ENCODE measurements around the gene OR9G4. TPM values are rescaled to one million over a fixed set of nuclear protein-coding genes. Genes with fewer than 3 reads are reported as not detected.

The OR9G4 gene
- total RNA-seq, 1 experiment from 2014 or later: not detected

- peaks cover 29% of the 10 kb centered on the region for H3K9me3 Mint-ChIP-seq
- no peak for DNase-seq (ENCODE audit: low spot score)
- H3K27me3 Mint-ChIP-seq (ENCODE audit: low read depth): no peaks in the 10 kb centered on the region
- H3K4me3 Mint-ChIP-seq: no peak overlapping the region
- ChIA-PET CTCF (interaction anchor here (0.9 to 2.4 kb wide), 3 partner anchors 159 to 260 kb away, joined by 3 to 8 read pairs (median 4); no protein-coding TSS in a partner anchor), POLR2A (no interaction called here)
- TF ChIP-seq ATF3 (CRISPR knock-in tag; conservative IDR thresholded peaks at IDR 0.05): no peak
- TF ChIP-seq FOXK1 (CRISPR knock-in tag; IDR thresholded peaks at IDR 0.05): no peak
- no peak for TF ChIP-seq GABPB1 (CRISPR knock-in tag; IDR thresholded peaks at IDR 0.05)
- no peak for TF ChIP-seq FOXP4 (CRISPR knock-in tag; IDR thresholded peaks at IDR 0.05)
- no peak for TF ChIP-seq IRF2 (CRISPR knock-in tag; IDR thresholded peaks at IDR 0.05; ENCODE audit: borderline replicate concordance, low read depth)
- no peak for TF ChIP-seq RORB (CRISPR knock-in tag; IDR thresholded peaks at IDR 0.05)
- TF ChIP-seq ZNF317 (CRISPR knock-in tag; IDR thresholded peaks at IDR 0.05; ENCODE audit: borderline replicate concordance, low read depth): no peak
- TF ChIP-seq ETV6 (CRISPR knock-in tag; IDR thresholded peaks at IDR 0.05): no peak
- TF ChIP-seq MAX (CRISPR knock-in tag; IDR thresholded peaks at IDR 0.05): no peak
- TF ChIP-seq ZNF219 (CRISPR knock-in tag; IDR thresholded peaks at IDR 0.05; ENCODE audit: borderline replicate concordance): no peak
- peak overlapping the region; percentile 56; the same call in 1 of the 2 replicates for H3K27ac Mint-ChIP-seq
- H3K4me1 Mint-ChIP-seq: peaks cover 17% of the 10 kb centered on the region
- H3K36me3 Mint-ChIP-seq: peaks cover 11% of the 10 kb centered on the region
- ATAC-seq: no peak
These were observed 33.8 kb upstream of the OR9G4 start for GRCh38 chr11:56782167-56782847.

GRCh38 chr11:56776809-56777208, 28.3 kb upstream of the OR9G4 start:
- Mint-ChIP-seq H3K27me3 (ENCODE audit: low read depth) (no peaks in the 10 kb centered on the region), H3K36me3 (no peaks in the 10 kb centered on the region), H3K9me3 (peaks cover 20% of the 10 kb centered on the region), H3K4me3 (no peak overlapping the region), H3K4me1 (peaks cover 13% of the 10 kb centered on the region), H3K27ac (no peak overlapping the region)
- DNase-seq (ENCODE audit: low spot score) (no peak), ATAC-seq (no peak)
- CTCF ChIA-PET: no interaction called here
- POLR2A ChIA-PET: no interaction called here
- TF ChIP-seq IRF2 (CRISPR knock-in tag; IDR thresholded peaks at IDR 0.05; ENCODE audit: borderline replicate concordance, low read depth): no peak
- TF ChIP-seq NFE2L1 (CRISPR knock-in tag; IDR thresholded peaks at IDR 0.05): no peak
- TF ChIP-seq CREB1 (CRISPR knock-in tag; IDR thresholded peaks at IDR 0.05): no peak
- no peak for TF ChIP-seq RELA (CRISPR knock-in tag; IDR thresholded peaks at IDR 0.05; ENCODE audit: borderline replicate concordance)
- no peak for TF ChIP-seq ZBTB21 (CRISPR knock-in tag; IDR thresholded peaks at IDR 0.05; ENCODE audit: borderline replicate concordance)
- TF ChIP-seq ZBTB43 (CRISPR knock-in tag; IDR thresholded peaks at IDR 0.05): no peak
- TF ChIP-seq KAT7 (CRISPR knock-in tag; IDR thresholded peaks at IDR 0.05; ENCODE audit: borderline replicate concordance): no peak
- TF ChIP-seq ETV6 (CRISPR knock-in tag; IDR thresholded peaks at IDR 0.05): no peak
- TF ChIP-seq NFATC4 (CRISPR knock-in tag; IDR thresholded peaks at IDR 0.05): no peak
- TF ChIP-seq MYBL2 (CRISPR knock-in tag; IDR thresholded peaks at IDR 0.05): no peak
- TF ChIP-seq ZNF263 (CRISPR knock-in tag; IDR thresholded peaks at IDR 0.05; ENCODE audit: low read depth): no peak
- no peak for TF ChIP-seq AFF4 (CRISPR knock-in tag; IDR thresholded peaks at IDR 0.05; ENCODE audit: borderline replicate concordance)
- TF ChIP-seq MAX (CRISPR knock-in tag; IDR thresholded peaks at IDR 0.05): no peak
- no peak for TF ChIP-seq NR2C2 (CRISPR knock-in tag; IDR thresholded peaks at IDR 0.05)
- no peak for TF ChIP-seq ZNF138 (CRISPR knock-in tag; conservative IDR thresholded peaks at IDR 0.05)
- no peak for TF ChIP-seq FOXP4 (CRISPR knock-in tag; IDR thresholded peaks at IDR 0.05)
- no peak for TF ChIP-seq USF2 (CRISPR knock-in tag; IDR thresholded peaks at IDR 0.05)
- no peak for TF ChIP-seq ZNF423 (CRISPR knock-in tag; IDR thresholded peaks at IDR 0.05)

Measured in WTC11 (cell line).